ENCODE results near the gene NNAT. TPM values are rescaled to one million over a fixed set of nuclear protein-coding genes. Genes with fewer than 3 reads are reported as not detected.

NNAT gene
- total and polyA plus RNA-seq, 2 experiments from 2014 or later, result 1.1 to 4.2 TPM

- no peaks in the 10 kb centered on the region for H3K9me3 ChIP-seq (ENCODE audit: low read depth)
- DNase-seq (ENCODE audit: low read depth in 1 of 2, low spot score in 1 of 2), result no peak
- no peak for TF ChIP-seq CTCF (IDR thresholded peaks at IDR 0.05; ENCODE audit: low read depth, low read length)
- no peak overlapping the region for H3K27ac ChIP-seq
- no peaks in the 10 kb centered on the region for H3K27me3 ChIP-seq
- H3K36me3 ChIP-seq, result no peaks in the 10 kb centered on the region
- no peak overlapping the region for H3K4me3 ChIP-seq
- H3K4me1 ChIP-seq (ENCODE audit: low read depth), result no peaks in the 10 kb centered on the region
These were observed 26.3 kb upstream of the NNAT start for GRCh38 chr20:37494796-37495195.

- no peaks in the 10 kb centered on the region for H3K9me3 ChIP-seq (ENCODE audit: low read depth)
- no peak overlapping the region for H3K4me3 ChIP-seq
- H3K36me3 ChIP-seq, result no peaks in the 10 kb centered on the region
- H3K27ac ChIP-seq, result no peak overlapping the region
- no peaks in the 10 kb centered on the region for H3K27me3 ChIP-seq
- no peak for TF ChIP-seq CTCF (IDR thresholded peaks at IDR 0.05; ENCODE audit: low read depth, low read length)
- H3K4me1 ChIP-seq (ENCODE audit: low read depth), result no peaks in the 10 kb centered on the region
- DNase-seq (ENCODE audit: low read depth in 1 of 2, low spot score in 1 of 2), result peak in 1 of 2 donors; percentile 64
These were observed 22.9 kb upstream of the NNAT start for GRCh38 chr20:37498066-37498665.

- Histone ChIP-seq H3K4me3 (no peak overlapping the region), H3K27ac (no peak overlapping the region), H3K9me3 (ENCODE audit: low read depth) (no peaks in the 10 kb centered on the region), H3K36me3 (no peaks in the 10 kb centered on the region), H3K4me1 (ENCODE audit: low read depth) (peaks cover 3% of the 10 kb centered on the region), H3K27me3 (no peaks in the 10 kb centered on the region)
- DNase-seq (ENCODE audit: low read depth in 1 of 2, low spot score in 1 of 2), result no peak
- no peak for TF ChIP-seq CTCF (IDR thresholded peaks at IDR 0.05; ENCODE audit: low read depth, low read length)
These were observed 20.7 kb upstream of the NNAT start for GRCh38 chr20:37500311-37500710.

GRCh38 chr20:37501940-37502339, 19.1 kb upstream of the NNAT start:
- Histone ChIP-seq H3K27me3 (no peaks in the 10 kb centered on the region), H3K4me1 (ENCODE audit: low read depth) (peaks cover 6% of the 10 kb centered on the region), H3K4me3 (no peak overlapping the region), H3K36me3 (no peaks in the 10 kb centered on the region), H3K9me3 (ENCODE audit: low read depth) (no peaks in the 10 kb centered on the region), H3K27ac (no peak overlapping the region)
- DNase-seq (ENCODE audit: low read depth in 1 of 2, low spot score in 1 of 2), result no peak
- TF ChIP-seq CTCF (IDR thresholded peaks at IDR 0.05; ENCODE audit: low read depth, low read length), result no peak

GRCh38 chr20:37502654-37503053, 18.4 kb upstream of the NNAT start:
- Histone ChIP-seq H3K36me3 (no peaks in the 10 kb centered on the region), H3K4me3 (no peak overlapping the region), H3K4me1 (ENCODE audit: low read depth) (peaks cover 6% of the 10 kb centered on the region), H3K9me3 (ENCODE audit: low read depth) (no peaks in the 10 kb centered on the region), H3K27ac (no peak overlapping the region), H3K27me3 (no peaks in the 10 kb centered on the region)
- no peak for DNase-seq (ENCODE audit: low read depth in 1 of 2, low spot score in 1 of 2)
- no peak for TF ChIP-seq CTCF (IDR thresholded peaks at IDR 0.05; ENCODE audit: low read depth, low read length)
